ENCODE data around the gene GALK2.

Gene GALK2

GRCh38 chr15:49301562-49301961, 131.5 kb downstream of the GALK2 start:
- no peak overlapping the region for H3K9ac ChIP-seq (ENCODE audit: low read length)
- H3K79me2 ChIP-seq (ENCODE audit: insufficient read depth, low read length): no peaks in the 10 kb centered on the region
- H3K9me2 ChIP-seq (replicated peaks; ENCODE audit: insufficient read depth, low read length): no peaks in the 10 kb centered on the region
- H4K20me1 ChIP-seq (ENCODE audit: low read depth, low read length): no peaks in the 10 kb centered on the region
- H3K36me3 ChIP-seq (ENCODE audit: low read length): no peaks in the 10 kb centered on the region
- H2AFZ ChIP-seq (ENCODE audit: low read depth, low read length, severe bottlenecking): no peak overlapping the region
- TF ChIP-seq CTCF (IDR thresholded peaks at IDR 0.05; ENCODE audit: insufficient read depth, low read length, poor library complexity, severe bottlenecking) (no peak), EZH2phosphoT487 (conservative IDR thresholded peaks at IDR 0.05; ENCODE audit: low read length) (no peak)
- no peak overlapping the region for H3K27ac ChIP-seq (ENCODE audit: low read depth, low read length)
- H3K4me3 ChIP-seq (ENCODE audit: insufficient read depth, low read length, poor library complexity, severe bottlenecking): no peak overlapping the region
- no peaks in the 10 kb centered on the region for H3K27me3 ChIP-seq (ENCODE audit: low read length)
- H3K9me3 ChIP-seq (ENCODE audit: insufficient read depth, low read length): no peaks in the 10 kb centered on the region
- no peak overlapping the region for H3K4me2 ChIP-seq (ENCODE audit: low read depth, low read length, poor library complexity, severe bottlenecking)
- H3F3A ChIP-seq (ENCODE audit: insufficient read depth): no peaks in the 10 kb centered on the region

- Histone ChIP-seq H3F3A (ENCODE audit: insufficient read depth) (no peaks in the 10 kb centered on the region), H3K79me2 (ENCODE audit: insufficient read depth, low read length) (no peaks in the 10 kb centered on the region), H3K27ac (ENCODE audit: low read depth, low read length) (no peak overlapping the region), H3K4me2 (ENCODE audit: low read depth, low read length, poor library complexity, severe bottlenecking) (no peak overlapping the region), H2AFZ (ENCODE audit: low read depth, low read length, severe bottlenecking) (no peak overlapping the region), H3K9ac (ENCODE audit: low read length) (no peak overlapping the region), H3K36me3 (ENCODE audit: low read length) (no peaks in the 10 kb centered on the region), H3K9me3 (ENCODE audit: insufficient read depth, low read length) (no peaks in the 10 kb centered on the region), H3K9me2 (replicated peaks; ENCODE audit: insufficient read depth, low read length) (no peaks in the 10 kb centered on the region), H3K4me3 (ENCODE audit: insufficient read depth, low read length, poor library complexity, severe bottlenecking) (no peak overlapping the region), H3K27me3 (ENCODE audit: low read length) (no peaks in the 10 kb centered on the region), H4K20me1 (ENCODE audit: low read depth, low read length) (no peaks in the 10 kb centered on the region)
- TF ChIP-seq EZH2phosphoT487 (conservative IDR thresholded peaks at IDR 0.05; ENCODE audit: low read length) (no peak), CTCF (IDR thresholded peaks at IDR 0.05; ENCODE audit: insufficient read depth, low read length, poor library complexity, severe bottlenecking) (no peak)
These were observed 133.0 kb downstream of the GALK2 start for GRCh38 chr15:49303003-49303402.

GRCh38 chr15:49306551-49306950, 136.5 kb downstream of the GALK2 start:
- Histone ChIP-seq H3K27me3 (ENCODE audit: low read length) (no peaks in the 10 kb centered on the region), H3K4me2 (ENCODE audit: low read depth, low read length, poor library complexity, severe bottlenecking) (no peak overlapping the region), H3K36me3 (ENCODE audit: low read length) (no peaks in the 10 kb centered on the region), H3F3A (ENCODE audit: insufficient read depth) (no peaks in the 10 kb centered on the region), H3K9ac (ENCODE audit: low read length) (no peak overlapping the region), H2AFZ (ENCODE audit: low read depth, low read length, severe bottlenecking) (no peak overlapping the region), H3K9me2 (replicated peaks; ENCODE audit: insufficient read depth, low read length) (no peaks in the 10 kb centered on the region), H3K27ac (ENCODE audit: low read depth, low read length) (no peak overlapping the region), H3K4me3 (ENCODE audit: insufficient read depth, low read length, poor library complexity, severe bottlenecking) (no peak overlapping the region), H4K20me1 (ENCODE audit: low read depth, low read length) (no peaks in the 10 kb centered on the region), H3K79me2 (ENCODE audit: insufficient read depth, low read length) (no peaks in the 10 kb centered on the region), H3K9me3 (ENCODE audit: insufficient read depth, low read length) (no peaks in the 10 kb centered on the region)
- no peak for TF ChIP-seq CTCF (IDR thresholded peaks at IDR 0.05; ENCODE audit: insufficient read depth, low read length, poor library complexity, severe bottlenecking)
- TF ChIP-seq EZH2phosphoT487 (conservative IDR thresholded peaks at IDR 0.05; ENCODE audit: low read length): no peak
